NCI-H2227 (cell line): ENCODE data around the gene TTC7B.

ENCODE experiments used
- DNase-seq: peaks from one replicate; lab custom pipeline; 2025; ENCODE audit not compliant: unreplicated experiment; lab: John Stamatoyannopoulos, UW

TTC7B gene

DNA sequence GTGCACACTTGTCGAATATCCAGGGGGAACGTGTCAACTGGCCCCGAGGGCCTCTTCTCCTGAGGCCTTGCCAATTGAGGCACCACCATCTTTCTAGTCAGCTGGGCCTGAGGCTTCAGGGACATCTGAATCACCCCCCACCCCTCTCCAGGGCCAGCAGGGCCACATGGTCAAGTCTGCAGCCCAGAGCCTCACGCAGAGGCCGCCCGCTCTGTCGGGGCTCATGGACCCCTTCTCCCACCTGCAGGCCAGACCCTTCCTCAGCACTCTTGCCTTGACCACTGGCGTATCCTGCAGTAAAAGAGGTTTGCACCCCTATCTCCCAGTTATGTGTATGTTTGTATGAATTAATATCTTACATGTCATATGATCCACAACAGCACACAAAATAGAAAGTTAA, 237.1 kb downstream of the TTC7B start:
- DNase-seq = no peak

DNA sequence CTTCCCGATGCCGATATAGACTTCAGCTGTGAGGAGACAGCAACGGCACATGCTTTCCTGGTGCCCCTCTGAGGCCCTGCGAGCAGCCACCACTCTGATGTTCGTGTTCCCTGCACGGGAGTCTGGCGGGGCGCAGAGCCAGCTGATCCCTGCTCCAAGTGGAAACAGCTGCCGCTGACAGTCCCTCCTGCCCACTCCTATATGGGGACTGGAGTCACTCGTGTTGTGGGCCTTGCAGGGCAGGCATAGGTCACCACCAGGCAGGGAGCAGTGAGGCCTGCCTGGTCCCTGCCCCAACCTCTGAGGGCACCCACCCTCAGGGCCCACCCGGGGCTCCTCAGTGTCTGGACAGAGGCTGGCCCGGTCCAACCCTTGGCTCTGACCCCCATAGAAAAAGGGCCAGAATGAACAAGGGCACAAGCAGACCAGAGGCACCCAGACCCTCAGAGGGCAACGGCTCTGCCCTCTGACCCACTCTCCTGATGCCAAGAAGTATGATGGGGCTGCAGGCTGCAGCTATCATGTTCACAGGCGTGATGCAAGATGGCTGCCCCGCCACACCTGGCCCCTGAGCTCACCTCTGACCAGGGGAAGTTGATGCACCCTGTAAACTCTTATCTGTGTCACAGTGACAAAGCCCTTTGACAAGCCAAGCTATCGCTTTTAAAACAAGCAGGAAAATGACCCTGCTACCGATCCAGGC, 237.8 kb downstream of the TTC7B start:
- DNase-seq = no peak

DNA sequence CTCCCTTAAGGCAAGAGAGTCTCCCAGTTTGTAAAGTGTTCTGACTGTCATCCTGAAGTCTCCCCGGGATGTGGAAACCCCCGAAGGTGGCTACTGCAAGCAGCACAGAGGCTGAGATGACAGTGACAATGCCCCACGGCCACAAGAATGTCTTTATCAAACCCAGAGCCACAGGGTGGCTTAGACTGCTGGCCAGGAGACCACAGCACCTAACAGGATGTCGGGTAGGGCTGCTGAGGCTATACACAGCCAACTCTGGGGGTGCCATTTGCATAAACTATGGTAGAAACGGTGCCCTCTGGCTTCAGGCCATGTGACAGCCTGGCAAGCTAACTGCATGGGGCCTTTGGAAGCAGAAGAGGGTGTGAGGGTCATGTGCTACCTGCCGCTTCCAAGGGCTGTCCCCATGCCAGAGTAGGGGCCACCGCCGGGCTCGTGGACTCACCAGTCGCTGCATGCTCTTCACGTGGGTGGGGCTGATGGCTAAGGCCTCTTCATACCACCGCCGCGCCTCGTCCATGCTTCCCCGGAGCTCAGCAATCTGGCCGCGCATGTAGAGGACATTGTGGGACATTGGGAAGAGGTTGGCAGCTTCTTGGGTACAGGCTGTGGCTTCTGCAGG, 238.5 kb downstream of the TTC7B start:
- DNase-seq = no peak

DNA sequence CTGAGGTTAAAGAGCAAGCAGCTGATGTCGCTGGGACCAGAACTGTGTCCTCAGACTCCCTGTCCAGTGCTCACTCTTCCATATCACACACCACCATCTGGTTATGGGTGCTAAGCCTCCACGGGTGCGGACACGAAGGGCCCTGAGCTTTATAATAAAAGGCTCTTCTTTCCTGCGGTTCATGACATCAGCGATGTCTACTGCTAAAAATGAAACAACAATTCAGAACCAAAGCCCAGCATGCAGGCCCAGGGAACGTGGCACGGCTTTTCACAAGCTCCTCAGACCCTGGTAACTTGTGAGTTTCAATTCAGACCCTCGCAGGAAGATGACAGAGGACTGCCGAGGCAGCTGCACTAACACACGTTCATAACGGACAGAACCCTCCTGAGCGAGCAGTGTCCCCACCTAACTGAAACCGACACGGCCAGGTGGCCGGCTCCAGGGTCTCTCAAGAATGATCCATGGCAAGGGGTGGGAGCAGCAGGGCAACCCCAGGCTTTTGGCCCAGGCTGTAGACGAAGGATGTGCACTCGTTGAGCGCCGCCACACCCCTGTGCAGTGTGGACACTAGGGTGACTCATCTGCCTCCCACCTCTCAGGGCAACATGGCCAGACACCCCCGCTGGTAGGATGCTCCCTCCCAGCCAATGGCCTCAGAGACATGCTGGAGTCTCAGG, 239.1 kb downstream of the TTC7B start:
- DNase-seq = no peak

DNA sequence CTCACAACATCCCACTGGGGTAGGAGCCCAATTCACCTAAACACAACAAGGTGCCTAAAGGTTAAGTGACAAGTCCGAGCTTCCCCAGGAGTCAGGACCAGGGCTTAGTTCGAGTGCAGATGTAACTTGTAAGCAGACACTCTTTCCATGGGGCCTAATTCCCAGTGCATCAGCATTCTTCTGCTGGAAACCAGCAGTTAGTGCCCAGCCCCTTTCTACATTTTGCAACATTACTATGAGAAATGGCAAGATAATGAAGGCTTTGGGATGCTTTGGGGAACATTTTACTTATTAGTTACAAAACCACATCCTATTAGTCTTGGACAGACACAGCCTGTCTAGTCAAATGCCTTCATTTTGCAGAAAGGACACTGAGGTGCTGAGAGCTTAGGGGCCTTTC, 239.6 kb downstream of the TTC7B start:
- DNase-seq = no peak

DNA sequence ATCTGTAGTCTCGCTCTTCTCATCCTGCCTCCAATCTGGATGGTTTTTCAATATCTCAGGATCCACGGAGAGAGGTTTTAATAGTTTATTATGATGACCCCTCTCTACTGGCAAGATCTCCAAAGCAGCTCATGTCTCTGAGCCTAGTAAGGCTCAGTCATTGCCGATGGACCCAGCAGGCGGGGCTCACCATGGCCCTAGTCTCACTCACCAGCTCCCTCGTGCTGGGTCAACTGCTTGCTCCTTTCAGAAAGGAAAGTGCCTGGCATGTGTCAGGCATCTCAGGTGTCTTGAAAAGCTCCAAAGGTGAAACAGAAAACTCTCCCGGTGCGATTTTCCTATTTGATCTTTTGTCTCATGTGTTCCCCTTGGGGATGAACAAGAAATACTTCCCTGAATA, 240.4 kb downstream of the TTC7B start:
- DNase-seq = no peak

DNA sequence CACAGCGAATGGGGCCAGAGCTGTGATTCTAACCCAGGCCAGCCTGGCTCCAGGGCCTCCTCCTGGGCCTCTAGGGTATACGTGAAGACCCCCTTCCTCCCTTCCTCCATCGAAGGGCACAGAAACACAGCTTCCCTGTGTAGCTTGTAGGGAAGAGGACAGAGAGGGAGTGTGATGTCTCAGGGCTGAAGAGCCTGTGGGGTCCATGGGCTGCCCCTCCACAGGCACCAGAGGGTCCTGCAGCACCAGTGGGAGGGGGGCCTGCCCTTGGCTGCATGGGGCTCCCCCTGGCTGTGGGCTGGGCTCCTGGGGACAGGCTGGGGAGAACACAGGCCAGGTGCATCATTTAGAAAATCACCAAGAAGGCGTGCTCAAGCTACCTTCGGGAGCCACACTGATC, 240.9 kb downstream of the TTC7B start:
- DNase-seq = no peak

DNA sequence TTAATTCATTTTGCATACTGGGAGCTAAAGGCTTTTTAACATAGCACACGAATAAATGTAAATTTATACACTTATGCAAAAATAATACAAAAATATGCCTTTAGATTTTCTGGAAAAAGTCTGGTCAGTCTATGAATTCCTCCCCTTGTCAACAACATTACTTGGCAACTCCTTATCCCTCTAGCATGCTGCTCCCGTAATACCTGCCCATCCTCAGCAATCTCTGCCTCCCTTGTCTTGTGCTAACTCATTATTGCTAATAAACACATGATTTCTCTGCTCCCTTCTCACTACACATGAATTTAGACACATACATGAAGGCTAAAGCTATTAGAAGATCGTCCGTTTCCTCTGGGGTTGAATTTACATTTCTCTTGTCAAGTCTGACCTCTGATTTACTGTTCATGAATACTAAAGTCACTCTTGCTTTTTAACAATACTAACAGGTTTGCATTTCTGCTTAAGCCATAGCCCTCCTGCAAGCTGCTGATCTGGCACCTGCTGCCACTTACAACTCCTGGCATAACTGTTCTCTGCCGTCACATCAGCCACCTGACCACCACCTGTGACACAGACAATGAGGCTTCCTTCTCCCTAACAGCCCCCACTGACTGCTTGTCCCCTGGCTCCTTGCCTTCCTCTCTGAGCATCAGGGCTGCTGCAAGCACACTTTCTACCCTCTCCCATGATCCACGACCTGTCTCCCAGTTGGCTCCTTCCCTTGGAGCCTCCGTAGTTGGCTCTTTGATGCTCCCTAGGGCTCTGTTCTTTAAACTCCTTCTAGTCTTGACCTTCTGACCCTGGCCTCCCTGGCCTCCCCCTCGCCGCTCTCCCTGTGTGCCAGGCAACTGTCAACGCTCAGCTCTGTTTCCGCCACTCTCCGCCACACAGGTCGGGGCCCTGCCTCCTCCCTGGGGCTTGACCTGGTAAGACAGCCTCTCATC, 241.8 kb downstream of the TTC7B start:
- DNase-seq = no peak

DNA sequence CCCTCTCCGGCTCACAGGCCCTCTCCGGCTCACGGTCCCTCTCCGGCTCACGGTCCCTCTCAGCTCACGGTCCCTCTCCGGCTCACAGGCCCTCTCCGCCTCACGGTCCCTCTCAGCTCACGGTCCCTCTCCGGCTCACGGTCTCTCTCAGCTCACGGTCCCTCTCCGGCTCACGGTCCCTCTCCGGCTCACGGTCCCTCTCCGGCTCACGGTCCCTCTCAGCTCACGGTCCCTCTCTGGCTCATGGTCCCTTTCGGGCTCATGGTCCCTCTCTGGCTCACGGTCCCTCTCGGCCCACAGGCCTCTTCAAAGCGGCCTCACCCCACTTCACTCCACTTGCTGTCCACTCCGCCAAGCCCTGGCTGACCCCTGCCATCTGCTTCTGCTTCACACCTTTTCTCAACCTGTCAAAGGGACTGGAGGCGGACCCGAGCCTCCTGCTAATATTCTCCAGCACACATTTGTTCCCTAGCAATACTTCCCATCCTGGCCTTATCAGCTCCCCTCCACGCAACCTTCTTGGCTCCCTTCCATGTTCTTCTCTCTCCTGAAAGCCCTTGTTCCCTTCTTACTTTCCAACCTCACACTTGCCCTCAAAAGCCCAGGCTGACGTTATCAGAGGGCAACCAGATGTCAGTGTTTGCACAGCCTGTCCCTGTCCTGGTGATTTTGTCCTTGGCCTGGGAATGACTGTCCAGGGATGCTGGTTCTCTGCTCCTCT, 242.7 kb downstream of the TTC7B start:
- no peak for DNase-seq

DNA sequence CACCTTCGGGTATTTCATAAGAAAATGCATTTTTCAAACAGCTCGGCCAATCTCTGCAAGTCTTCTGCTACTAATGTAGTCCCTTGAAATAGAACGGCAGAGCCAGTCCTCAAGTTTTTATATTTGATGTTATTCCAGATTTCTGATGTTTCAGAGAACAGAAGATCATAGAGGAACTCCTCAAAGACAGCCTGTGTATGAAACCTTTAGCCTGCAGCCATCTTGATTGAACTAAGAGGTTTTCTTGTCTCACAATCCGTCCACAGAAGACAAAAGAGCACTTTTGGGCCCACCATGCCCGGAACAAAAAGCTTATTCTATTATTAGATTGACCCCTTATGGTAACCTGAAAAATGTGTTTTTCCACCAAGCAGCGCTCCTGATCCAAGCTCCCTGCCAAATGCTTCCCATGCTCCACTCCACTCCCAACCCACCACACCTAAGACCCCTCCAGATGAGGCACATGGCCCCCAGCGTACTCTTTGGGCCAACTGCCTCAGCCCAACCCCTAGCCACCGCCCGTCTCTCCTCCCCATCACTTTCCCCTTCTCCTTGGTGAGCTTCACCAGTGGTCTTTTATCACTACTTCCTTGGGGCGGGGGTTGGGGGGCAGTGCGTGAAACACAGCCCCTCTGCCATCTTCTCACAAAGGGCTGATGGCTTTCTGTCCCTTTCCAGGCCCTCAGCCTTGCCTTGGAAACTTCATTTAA, 243.6 kb downstream of the TTC7B start:
- no peak for DNase-seq

DNA sequence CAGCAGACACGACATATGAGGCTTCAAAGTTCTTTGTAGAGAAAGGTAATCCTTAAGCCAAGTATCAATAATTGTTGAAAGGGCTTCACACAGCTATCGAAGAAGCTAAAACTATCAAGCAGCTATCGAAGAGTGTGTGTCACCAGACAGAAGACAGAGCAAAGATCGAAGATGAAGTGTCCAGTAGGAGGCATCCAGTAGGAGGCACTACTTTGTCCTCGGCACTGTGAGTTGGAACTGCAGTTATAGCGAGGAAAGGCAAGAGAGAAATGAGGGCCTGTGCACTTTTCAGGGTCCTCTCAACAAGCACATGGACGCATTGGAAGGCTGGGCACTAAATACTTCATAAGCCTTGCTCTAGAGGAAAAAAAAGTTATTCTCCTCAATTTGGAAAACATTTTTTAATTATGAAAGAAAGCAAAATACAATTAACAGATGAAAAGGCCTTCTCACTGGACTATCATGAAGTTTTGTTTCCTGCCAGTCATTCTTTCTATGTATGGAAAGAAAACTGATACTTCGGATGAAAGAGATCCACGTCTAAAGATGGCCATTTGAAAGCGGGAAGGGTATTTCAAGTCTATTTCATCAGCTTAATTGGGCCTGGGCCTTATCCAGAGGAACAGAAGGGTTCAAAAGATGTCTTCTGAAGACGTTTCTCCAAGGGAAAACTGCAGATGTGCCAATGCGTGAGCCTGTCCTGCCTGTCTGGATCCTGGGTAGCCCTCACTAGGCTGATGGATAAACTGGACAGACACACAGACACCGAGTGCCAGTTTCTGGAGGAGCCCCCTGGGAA, 244.9 kb downstream of the TTC7B start:
- DNase-seq = no peak

DNA sequence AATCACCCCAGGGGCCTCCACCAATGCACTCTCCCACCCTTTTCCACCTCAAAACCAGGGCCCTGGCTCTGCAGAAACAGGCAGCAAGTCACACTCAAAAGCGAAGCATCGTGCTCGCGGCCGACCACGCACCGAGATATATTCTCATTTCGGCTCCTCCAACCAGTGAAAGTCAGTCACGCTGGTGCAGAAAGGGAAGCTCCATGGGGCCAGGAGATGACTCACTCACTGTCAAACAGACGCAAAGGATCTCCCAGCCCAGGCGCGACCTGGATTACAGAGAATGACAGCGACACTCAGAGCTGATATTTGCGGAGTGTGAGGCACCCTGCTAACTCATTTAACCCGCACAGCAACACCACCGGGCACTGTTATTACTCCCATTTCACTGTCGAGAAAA, 245.8 kb downstream of the TTC7B start:
- no peak for DNase-seq

DNA sequence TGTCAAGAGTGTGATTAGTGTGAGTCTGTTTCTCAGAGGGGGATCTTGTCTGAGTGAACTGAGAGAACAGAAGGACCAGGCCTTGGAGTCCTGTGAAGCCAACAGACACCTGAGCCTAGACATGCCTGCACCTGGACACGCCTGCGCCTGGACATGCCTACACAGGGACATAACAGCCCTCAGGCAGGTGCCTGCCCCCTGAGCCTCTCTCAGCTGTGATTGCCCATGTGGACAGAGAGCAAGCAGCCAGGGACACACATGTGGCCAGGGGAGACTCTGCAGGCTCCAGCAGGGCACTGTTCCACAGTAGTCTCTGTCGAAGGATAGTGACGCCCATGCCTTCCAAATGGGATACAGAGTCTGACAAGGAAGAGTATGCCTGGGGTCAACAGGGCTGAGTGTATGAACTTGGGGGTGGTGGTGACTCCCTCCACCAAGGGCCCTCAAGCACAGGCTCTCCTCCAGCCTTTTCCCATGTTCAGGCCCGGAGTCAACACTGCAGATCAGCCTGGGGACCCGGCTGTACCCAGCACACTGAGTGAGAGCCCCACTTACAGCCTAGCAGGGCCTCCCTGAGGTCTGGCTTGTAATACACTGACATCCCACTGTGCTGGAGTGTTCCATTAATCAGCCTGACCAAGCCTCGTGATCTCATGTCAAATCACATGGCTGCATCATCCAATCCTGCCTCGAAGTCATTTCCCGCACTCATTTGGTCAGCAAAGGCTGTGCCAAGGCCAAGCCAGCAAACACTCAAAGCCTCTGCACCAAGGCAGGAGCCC, 246.4 kb downstream of the TTC7B start:
- no peak for DNase-seq

DNA sequence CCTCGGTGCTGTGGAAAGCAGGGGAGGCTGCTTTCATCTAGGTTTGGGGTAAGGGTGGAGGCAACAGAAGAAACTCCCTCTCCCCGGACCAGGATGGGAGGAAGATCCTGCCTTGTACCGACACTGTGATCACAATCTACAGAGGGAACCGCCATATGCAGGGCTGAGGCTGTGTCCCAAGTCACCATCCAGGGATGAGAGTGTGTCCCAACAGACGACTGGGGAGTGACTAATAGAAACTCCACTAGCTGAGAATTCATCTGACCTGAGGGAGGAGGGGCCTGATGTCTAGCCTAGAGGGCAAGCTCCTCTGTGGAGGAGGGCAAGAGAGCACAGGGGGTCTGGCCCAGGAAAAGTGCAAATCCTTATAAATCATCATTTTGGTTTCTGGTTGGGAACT, 247.0 kb downstream of the TTC7B start:
- DNase-seq = no peak

DNA sequence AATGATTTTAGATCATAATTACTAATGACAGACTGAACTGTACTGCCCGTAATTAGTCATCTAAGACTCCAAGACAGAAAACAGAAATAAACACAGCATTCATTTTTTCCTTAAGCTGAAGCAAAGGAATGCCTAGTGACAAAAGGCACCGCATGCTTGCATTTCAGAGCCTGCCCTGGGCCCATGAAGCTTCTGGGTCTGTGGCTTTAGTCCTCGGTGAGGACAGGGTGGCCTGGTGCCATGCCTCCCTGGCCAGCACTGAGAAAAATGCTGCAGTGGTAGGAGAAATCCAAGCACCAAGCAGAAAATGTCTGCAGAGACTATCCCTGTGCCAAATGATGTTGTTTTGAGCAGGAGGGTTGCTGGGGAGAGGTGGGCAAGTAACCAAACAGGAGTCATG, 247.8 kb downstream of the TTC7B start:
- no peak for DNase-seq

DNA sequence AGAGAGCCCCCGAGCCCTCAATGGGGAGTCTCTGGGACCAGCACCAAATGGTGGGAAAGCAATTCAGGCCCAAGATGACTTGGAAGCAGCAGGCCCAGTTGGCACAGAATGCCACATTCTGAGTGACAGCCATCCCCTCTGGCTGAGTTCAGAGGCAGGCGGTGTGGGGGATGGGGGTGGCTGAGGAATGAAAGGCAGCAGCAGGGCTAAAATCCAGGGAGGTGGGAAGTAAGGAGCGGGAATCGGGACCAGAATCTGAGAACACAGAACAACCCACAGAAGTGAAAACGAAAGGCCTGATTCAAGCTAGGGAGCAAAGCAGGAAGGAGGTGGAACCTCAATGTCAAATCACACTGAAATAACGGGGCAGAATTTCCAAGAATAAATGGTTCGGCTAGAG, 248.2 kb downstream of the TTC7B start:
- no peak for DNase-seq

DNA sequence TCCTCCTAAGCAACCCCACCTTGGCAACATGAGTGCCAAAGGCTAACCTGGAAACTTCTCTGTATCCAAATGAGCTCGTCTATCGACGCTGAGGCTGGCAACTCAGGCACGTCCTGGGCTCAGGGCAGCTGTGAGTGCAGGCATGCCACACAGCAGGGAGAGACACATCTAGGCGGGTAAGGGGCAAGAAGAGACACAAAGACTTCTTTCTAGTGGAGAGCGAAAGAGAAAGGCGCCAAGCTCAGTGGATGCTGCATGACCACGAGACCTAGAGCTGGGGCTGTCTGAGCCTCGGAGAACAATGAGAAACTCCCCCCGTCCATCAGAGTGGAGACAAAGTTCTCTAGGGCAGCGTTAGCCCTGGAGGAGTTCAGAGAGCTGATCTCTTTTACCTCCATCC, 249.0 kb downstream of the TTC7B start:
- DNase-seq = no peak

DNA sequence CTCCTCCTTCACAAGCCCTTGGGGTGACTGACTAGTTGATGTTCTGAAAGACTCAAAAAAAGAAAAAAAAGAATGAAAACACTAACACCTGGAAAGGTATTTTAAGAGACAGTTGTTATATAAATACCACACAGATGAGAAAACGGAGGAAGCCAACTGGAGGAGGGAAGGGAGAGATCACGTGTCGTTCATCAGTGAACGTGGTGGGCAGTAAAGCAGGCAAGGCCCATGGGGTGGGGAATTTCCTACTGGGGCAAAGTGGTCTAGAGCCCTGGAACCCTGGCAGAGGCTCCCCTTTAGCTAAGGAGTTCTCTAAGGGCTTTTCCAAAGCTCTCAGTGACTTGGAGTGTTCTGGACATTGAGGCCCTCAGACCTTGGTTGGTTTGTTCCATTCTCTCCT, 249.7 kb downstream of the TTC7B start:
- no peak for DNase-seq

DNA sequence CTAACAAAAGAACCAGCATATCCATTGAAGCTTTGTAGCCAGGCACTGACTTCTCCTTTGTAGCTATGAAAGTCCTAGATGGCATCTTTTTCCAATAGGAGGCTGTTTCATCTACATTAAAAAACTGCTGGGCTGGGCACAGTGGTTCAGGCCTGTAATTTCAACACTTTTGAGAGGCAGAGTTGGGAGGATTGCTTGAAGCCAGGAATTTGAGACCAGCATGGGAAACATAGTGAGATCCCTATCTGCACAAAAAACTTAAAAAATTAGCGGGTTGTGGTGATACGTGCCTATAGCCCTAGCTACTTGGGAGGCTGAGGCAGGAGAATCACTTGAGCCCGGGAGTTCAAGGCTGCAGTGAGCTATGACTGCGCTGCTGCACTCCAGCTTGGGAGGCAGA, 251.7 kb downstream of the TTC7B start:
- DNase-seq = no peak
